ENCODE measurements around the gene MED27.

The MED27 gene

DNA sequence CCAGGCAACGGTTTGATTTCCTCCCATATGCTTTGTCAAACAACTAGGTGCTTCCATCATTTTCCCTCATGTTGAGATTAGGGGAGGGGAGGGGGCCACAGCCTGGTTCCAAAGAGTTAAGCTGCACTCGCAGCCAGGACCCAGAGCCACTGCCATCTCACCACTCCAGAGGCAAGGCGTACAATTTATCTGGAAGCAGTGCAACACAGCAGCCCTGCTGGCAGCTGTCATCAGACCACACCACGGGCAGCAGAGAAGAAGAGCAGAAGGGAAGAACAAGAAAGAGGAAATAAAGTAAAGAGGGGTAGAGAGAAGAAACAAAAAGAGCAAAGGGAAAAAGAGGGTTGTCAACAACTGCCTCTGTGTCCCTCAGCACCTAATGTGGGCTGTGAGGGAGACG, 38.9 kb downstream of the MED27 start:
- DNase-seq = no peak

DNA sequence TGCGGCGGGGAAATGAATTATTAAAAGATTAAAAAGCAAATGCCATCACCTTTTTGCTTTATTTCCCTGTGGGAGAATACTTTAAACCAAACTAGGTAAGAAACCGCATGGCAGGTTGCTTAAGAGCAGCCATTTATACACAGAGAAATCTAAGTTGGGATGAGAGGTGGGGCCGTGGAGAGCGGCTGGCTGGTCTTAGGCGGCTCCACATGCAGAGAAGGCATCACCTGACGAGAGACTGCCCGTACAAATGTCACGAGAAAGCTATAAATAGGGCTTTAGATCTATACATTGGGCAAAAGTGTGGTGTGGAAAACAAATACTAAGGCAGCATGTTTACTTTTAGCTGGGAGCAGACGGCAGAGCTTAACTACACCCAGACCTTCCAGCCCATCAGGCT, 39.4 kb downstream of the MED27 start:
- DNase-seq = no peak

DNA sequence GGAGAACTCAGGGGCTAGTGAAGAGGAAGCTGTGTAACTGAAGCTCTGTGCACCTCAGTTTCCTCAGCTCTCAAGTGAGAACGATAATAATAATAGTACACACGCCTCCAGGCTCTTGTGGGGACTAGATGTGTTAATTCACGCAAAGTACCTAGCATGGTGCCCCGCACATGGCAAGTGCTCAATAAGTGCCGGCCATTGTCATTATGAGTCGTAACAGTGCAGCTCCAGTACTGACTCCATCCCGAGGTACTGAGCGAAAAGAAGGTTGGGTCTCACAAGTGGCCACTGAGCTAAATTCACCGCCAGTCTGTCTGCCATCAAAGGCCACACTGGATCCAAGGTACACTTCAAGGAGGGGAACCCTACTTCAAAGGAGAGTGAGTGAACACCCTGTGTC, 40.4 kb downstream of the MED27 start:
- DNase-seq = no peak

DNA sequence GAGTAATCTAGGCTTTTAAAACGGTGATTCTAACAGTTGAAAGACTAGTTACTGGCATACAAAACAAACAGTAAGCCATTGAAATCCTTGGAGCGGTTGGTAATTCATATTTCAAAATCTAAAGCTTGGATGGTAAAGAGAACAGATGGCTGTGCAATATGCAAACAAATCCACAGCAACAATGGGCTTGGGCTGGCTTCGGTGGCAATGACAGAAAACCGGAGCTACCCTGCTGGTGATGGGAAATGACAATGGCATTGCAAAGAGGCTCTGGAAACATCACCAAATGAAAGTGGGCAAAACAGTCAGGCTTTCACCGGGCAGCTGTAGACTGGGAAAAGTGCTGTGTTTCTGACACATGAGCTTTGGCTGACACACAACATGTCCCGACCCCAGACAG, 42.2 kb downstream of the MED27 start:
- no peak for DNase-seq

DNA sequence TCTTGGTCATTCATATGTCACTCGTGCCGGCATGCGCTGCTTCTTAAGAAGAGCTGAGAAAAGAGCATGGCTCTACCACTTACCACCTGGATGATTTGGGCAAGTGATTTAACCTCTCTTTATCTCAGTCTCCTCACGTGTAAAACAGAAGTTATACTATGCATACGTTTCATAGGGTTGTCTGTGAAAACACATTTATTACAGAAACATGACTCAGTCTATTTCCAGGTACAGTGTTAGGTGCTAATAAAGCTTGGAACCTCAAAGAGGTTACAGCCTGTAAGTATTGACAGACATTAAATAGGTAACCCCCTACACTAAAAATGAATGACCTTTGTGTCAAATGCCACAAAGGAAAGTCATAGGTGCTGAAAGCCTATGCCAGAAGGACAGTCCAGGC, 43.1 kb downstream of the MED27 start:
- no peak for DNase-seq

DNA sequence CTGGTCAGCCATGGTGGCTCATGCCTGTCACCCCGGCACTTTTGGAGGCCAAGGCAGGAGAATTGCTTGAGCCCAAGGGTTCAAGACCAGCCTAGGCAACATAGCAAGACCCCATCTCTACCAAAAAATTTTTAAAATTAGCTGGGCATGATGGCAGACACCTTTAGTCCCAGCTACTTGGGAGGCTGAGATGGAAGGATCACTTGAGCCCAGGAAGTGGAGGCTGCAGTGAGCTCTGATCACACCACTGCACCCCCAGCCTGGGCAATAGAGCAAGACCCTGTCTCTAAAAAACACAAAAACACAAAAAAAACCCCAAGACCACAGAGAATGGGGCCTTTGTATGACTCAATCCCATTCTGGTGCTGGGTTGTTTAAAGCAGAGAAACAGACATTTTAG, 44.0 kb downstream of the MED27 start:
- DNase-seq = no peak

DNA sequence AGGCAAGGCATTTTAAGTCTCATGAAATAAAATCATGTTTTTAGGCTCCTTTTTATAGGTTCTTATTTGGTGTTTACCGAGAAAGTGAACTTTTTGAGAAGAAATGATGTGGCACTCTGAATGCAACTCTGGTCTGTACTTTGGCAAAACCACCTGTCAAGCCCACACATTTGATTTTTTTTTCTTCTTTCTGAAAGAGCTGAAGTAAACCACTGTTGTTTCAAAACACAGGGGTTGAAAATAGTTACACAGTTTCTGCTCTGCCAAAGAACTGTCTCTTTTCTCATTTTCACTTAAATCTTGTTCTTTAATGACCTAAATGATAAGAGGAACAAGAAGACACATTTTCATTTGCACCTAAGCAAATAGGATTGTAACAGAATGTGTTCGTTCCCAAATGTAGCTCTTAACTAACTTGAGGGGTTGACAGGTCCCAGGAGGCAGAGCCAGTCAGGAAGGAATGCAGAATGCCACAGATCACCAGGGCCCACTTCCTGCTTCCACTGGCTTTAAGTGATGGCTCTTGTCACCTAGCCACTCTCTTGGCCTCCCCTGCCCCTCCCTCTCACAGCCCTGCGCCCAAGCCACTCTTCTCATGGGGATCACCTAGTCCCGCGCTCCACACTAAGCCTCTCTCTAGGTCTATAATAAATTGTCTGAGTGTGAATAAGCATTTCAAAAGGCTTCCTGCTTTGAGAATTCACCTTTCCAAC, 47.3 kb downstream of the MED27 start:
- no peak for DNase-seq

DNA sequence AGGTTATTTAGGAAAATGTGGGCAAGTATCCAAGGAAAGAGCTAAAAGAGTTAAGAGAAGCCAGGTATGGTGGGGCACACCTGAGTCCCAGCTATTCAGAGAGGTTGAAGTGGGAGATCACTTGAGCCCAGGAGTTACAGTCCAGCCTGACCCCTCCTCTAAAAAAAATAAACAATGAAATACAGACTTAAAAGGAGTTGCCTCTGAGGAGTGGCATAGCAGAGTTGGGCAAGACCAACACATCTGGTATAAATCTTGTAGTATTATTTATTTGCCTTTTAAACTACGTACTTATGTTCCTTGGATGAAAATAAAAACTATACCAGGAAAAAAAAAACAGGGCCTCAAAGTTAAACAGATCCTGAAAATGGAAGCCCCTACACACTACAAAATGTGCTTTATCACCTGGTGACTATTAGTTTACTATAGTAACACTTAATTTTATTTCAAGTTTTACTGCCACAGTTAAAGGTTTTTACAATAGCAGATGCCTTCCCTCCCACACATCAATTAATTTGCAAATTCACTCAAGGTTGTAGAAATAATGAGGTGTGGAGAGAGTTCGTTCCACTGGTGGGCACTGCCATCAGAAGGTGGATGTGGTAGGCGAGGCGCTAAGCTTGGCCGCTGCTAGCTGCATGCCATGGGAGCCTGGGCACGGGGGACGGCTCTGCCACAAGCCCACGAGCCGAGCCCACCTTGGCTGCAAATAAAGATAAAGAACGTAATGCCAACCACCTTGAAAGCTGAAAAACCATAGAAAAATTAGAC, 48.0 kb downstream of the MED27 start:
- no peak for DNase-seq

DNA sequence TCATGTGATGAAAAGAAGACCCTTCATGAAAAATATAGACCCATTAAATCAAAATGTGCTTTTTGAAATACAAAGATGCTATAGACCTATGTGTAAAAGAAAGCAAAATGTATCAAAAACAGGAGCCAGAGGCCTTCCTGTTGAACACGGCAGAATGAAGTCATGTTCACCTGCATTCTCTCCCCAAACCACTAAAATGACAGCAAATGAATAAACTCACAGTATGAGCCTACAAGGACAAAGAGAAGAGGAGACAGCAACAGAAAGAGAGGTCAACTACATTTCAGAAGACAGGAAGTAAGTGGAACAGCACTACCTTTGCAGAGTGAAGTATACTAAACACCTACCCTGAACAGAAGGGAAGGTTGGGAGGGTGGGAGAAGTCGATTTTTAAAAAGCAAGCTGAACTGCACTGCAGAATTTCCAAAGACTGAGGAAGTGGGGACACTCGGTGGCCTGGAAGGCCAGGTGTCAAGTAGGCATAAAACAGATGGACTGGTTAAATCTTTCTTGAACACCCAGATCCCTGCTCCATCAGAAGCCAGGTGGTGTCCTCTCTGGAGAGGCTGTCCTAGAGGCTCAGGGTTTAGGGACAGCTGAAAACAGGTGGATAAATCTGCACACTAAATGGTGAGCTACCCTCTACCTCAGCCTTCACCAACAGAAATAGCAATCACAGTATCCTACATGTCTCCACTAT, 48.9 kb downstream of the MED27 start:
- no peak for DNase-seq

DNA sequence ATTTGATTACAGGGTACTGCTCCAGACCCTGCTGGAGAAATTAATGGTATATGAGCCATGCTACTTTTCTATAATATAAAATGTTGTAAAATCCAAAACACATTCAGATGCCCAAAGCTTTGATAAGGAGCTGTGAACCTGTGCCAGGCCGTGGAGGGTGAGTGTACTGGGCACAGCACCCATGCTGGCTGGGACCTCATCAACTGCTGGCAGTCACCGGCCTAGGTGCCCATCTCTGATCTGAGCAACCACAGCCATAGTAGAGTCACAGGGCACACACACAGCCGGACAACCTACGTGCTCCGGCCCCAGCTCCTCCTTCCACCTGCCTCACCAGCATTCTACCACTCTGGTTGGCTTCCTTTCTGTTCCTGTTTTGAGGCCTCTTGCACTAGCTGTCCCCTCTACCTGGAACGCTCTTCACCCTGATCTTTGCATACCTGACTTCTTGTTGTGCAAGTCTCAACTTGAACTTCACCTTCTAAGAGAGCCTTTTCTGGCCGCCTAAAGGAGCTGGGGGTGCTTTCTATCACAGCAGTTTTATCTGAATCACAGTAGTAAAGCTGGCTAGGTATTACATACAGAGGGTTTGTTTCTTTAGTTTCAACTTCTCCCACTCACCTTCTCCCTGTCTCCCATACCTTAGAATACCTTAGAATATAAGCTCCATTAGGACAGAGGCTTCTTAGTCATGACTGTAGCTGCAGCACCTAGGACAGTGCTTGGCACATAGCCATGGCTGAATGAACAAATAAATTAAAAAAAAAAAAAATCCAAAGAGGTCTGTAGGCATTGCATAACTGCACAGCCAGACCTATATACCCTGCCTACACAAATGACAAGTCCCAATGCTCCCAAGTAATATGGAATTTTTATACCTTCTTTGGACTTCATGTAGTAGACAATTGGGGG, 51.7 kb downstream of the MED27 start:
- DNase-seq = no peak

DNA sequence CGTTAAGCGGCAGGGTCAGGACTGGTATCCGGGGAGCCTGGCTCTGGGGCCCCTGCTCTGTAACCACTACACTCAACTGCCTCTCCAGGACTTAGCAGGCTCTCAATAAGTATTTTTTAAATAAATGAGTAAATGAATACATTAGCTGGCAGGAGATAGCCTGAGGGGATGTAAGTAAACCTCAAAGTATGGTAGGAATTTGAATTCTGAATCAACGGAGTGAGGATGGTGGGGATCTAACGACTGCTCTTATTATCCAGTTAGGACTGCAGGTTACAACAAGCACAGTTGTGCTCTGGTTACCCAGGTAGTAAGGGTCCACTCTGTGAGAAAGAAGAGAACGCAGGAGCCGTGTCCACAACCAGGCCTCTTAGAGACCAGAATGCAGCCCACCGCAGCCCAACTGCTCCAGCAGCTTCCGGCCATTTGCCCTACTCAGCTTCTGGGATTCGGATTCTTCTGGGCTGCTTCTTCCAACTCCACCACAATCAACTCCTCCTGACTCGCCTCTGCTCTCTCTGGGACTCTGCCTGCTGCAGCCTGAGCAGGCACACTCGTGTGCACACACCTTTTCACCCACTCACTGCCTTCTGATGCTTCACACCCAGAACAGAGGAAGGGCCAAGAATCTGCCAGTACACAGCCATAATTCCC, 52.6 kb downstream of the MED27 start:
- DNase-seq = no peak

DNA sequence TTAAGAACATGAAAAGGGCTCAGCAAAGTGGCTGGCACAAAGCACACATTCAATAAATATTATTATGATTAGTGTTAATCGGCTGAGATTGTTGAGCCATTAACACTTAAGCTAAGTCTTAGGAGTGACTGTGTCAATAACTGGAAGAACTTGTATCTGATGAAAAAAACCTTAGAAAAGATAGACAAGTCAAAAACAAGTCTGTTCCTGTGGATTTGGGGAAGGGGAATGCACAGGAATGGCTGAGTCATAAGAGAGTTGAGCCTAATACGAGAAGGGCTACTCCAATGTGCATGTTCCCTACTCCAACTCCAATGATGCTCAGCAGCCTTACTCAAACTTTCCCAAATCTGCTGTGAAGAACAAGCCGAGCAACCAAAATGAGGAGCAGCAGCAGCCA, 53.9 kb downstream of the MED27 start:
- no peak for DNase-seq

DNA sequence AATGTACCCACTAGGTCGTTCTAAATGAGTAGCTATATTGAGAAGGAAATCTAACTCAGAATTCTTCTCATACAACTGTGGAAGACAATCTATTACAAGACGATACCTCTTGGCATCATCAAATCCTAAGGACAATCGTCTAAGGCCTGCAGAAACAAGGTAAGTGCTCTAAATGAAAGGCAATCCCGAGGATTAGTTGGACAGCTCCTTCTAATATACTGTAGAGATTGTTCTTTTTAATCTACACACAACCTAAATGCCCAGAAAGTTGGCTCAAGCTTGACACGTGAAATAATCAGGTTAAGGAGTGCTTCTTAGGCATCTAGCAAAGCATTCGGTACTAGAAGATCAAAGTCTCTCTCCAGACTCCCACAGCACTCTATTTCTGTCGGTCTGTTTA, 55.1 kb downstream of the MED27 start:
- DNase-seq = no peak

DNA sequence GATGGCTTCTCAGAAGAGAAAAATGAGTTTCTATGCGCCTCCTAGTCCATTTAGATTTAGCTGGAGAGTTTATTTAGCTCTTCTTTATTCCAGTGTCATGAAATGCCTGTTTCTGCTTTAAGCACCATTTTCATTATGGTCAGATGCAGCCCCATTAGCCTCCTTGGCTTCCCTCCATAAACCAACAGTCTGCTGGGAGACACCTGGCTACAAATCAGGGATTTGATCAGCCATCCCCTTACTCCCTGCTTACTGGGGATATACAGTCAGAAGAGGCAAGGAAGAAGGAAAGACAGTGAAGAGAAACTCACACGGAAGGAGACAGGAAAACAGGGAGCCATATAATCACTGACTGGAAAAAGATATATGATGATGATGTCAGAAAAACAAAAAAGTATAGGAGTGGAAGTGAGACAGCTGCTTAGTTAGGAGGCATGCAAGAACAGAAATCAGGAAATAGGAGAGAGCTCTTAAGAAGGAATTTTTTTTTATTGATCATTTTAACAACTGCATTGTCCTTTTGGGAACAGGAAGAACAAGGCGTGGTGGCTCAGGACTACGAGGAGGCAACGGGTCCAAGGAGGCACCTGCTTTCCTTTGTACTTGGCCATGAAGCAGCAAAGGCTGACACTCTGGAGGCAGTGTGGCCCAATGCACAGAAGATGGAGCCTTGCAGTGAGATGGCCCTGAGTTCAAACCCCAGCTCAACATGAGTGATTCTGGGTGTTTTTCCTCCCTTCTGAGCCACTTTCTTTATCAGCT, 56.1 kb downstream of the MED27 start:
- DNase-seq = no peak

DNA sequence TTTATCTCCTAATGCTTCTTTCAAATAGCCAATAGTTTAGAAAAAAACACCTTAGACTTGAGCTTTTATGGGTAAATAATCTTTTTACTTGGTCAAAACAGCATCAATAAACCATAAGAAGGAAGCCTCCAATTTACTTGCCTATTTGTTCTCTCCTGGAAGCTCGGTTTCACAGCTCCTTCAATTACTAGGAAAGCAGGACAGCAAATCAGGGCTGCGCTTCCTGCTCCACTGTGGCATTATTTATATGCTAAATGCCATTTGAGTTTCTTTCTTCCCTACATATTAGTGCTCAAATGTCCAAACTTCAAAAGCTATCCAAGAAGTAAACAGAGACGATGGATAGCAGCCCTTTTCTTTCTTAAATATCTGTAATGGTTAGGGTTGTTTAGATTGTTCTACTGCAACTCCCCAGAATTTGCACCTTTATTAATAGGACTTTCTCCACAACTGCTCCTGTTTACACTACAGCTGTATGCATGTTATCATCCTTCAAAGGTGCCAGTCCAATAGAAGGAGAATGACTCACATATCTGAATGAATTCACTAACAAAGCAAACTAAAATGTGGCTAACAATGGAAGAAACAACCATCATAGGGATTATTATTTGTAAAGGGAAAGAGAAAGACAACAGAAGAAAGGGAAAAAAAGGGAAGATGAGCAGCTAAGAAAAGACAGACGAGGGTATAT, 58.7 kb downstream of the MED27 start:
- no peak for DNase-seq

DNA sequence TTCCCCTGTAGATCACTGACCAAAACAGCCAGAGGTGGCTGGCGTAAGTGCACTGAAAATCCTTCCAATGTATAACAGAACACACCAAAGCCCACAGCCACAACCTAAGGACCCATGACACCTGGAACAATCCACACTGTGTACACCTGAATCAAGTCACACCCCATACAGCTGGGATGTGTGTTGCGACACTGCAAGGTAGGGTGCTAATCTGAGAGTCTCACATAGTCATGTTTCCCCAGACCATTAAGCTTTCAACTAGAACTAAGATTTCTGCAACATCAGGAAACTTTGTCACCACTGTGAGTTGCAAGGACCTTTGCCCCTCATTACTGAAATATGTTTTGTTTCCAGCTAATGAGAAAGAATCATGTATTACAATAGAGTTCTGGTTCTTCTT, 59.4 kb downstream of the MED27 start:
- no peak for DNase-seq

DNA sequence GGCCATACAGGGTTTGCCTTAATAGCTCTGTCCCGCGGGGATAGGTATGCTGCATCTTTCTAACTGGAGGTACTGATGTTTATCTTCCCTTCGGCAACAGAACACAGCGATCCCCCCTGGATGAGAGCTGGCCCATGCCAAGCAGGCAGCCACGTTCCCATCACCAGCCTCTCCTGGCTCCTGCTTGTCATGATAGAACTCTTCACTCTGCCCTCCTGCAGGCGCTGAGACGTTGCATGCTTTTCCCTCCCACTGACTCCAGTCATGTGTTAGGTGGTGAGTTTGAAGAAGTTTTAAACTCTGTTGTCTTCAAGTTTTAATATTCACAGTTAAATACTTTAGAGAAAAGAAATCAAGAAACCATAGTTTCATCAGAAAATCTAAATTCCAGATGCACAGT, 60.0 kb downstream of the MED27 start:
- no peak for DNase-seq

DNA sequence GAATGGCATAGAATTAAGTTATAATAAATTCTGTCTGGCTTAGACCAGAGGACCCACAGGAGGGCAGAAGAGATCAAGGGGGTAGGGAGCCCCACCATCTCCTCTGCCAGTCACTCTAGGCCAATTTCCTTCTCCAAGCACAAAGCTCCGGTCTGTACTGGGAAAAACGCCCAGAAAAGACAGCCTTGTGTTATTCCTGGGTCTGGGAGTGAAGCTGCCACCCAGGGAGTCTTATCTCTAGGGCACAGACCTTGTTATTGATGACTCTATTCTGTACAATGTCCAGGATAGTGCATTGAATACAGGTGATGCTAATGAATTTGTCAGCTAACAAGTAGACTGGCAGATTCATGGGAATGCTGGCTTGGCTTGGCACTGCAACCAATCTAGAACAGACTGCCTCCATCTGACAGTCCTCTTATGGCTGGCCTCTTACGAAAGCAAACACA, 60.7 kb downstream of the MED27 start:
- no peak for DNase-seq

DNA sequence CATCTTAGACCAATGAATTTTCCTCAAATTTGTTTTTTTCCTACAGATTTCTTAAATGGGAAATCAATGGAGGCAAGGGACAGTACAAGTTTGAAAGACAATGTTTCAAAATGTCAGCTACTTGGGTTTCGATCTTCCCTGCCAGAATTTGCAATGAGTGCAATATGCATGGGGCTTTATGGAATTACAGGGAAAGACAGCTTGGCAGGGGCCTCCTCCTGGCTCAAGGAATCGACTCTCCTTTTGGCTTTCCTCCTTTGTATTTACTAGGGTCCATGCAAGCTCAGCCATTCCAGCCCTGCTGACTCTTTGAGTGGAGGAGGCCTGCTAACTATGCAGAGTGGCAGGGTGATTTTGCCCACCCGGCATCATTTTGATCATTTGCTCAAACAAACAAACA, 63.2 kb downstream of the MED27 start:
- no peak for DNase-seq

DNA sequence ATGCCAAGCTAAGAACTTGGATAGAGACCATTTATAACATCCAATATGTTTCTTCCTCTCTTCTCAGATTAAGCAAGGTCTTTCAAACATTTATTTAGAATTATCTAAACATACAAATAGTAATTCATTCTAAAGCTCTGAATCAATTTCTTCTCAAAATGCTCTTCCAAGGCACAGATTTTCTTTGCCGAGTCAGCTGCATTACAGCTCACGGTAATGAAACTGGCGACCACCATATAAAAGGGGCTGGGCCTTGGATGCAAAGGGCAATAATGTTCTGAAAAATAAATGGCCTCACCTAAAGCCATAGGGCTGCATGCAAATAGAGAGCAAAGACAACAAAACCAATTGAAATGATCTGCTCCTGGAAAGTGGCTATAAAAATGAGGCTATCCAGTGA, 63.8 kb downstream of the MED27 start:
- DNase-seq = no peak

DNA sequence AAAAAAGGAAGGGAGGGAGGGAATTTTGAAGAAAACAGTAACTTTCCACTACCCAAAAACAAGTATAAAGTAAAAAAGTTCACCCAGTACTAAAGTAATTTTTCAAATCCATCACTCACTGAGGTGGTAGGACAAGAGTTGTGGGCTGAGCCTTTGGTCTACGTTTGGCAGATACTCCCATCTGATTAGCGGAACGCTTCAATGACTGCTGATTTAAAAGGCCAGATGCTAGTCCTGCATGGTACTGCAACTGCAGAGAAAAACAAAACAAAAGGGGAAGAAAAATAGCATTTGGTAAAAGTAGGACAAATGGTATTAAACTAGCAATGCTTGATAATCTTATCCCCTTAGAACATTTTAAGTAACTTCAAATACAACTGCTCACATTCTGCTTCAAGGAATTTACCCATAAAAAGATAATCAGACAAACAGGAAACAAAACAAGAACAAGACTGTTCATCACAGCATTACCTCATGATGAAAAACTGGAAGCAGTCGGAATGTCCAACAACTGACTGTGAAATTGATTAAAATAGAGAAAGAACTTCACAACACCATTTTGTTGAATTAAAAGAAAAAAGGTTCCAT, 65.4 kb downstream of the MED27 start:
- no peak for DNase-seq

Data from activated effector memory CD4-positive, alpha-beta T cell treated with anti-CD3 and anti-CD28 coated beads, Interleukin-2, amount 50 U/mL, for 16 hours (primary cell).